ENCODE data around the gene B4GALNT4.
"Not testable (repeated sequence)": the region's sequence is repeated elsewhere in the genome, so short reads cannot be mapped to it uniquely, and the experiment has no call there.

B4GALNT4 gene

GRCh38 chr11:418343-419247, 49.3 kb downstream of the B4GALNT4 start:
- DNase-seq (ENCODE audit: low read depth in 1 of 2, low spot score in 1 of 2) = no peak

GRCh38 chr11:419248-420005, 50.1 kb downstream of the B4GALNT4 start:
- DNase-seq (ENCODE audit: low read depth in 1 of 2, low spot score in 1 of 2) = no peak

- DNase-seq (ENCODE audit: low read depth in 1 of 2, low spot score in 1 of 2) = no peak
Observed at GRCh38 chr11:420054-420910, 51.0 kb downstream of the B4GALNT4 start.

- no peak for DNase-seq (ENCODE audit: low read depth in 1 of 2, low spot score in 1 of 2)
Observed at GRCh38 chr11:420911-421321, 51.6 kb downstream of the B4GALNT4 start.

- no peak for DNase-seq (ENCODE audit: low read depth in 1 of 2, low spot score in 1 of 2)
Observed at GRCh38 chr11:422249-422656, 53.0 kb downstream of the B4GALNT4 start.

GRCh38 chr11:424232-424631, 54.9 kb downstream of the B4GALNT4 start:
- no peak for DNase-seq (ENCODE audit: low read depth in 1 of 2, low spot score in 1 of 2)

- DNase-seq (ENCODE audit: low read depth in 1 of 2, low spot score in 1 of 2) = not testable (repeated sequence)
Observed at GRCh38 chr11:424766-425165, 55.5 kb downstream of the B4GALNT4 start.

- no peak for DNase-seq (ENCODE audit: low read depth in 1 of 2, low spot score in 1 of 2)
Observed at GRCh38 chr11:425301-425700, 56.0 kb downstream of the B4GALNT4 start.

- DNase-seq (ENCODE audit: low read depth in 1 of 2, low spot score in 1 of 2) = no peak
Observed at GRCh38 chr11:426851-427250, 57.6 kb downstream of the B4GALNT4 start.

GRCh38 chr11:428295-428694, 59.0 kb downstream of the B4GALNT4 start:
- DNase-seq (ENCODE audit: low read depth in 1 of 2, low spot score in 1 of 2) = no peak

- no peak for DNase-seq (ENCODE audit: low read depth in 1 of 2, low spot score in 1 of 2)
Observed at GRCh38 chr11:429391-429790, 60.1 kb downstream of the B4GALNT4 start.

GRCh38 chr11:429931-430456, 60.7 kb downstream of the B4GALNT4 start:
- no peak for DNase-seq (ENCODE audit: low read depth in 1 of 2, low spot score in 1 of 2)
